GM21367 (cell line): ENCODE results near the gene ITGB2.

Experiments used
- ATAC-seq: cut with Tn5 transposase; IDR thresholded peaks from one replicate; pipeline ENCODE4 v1.9.1; 2021; ENCODE audit not compliant: unreplicated experiment

Gene ITGB2

DNA sequence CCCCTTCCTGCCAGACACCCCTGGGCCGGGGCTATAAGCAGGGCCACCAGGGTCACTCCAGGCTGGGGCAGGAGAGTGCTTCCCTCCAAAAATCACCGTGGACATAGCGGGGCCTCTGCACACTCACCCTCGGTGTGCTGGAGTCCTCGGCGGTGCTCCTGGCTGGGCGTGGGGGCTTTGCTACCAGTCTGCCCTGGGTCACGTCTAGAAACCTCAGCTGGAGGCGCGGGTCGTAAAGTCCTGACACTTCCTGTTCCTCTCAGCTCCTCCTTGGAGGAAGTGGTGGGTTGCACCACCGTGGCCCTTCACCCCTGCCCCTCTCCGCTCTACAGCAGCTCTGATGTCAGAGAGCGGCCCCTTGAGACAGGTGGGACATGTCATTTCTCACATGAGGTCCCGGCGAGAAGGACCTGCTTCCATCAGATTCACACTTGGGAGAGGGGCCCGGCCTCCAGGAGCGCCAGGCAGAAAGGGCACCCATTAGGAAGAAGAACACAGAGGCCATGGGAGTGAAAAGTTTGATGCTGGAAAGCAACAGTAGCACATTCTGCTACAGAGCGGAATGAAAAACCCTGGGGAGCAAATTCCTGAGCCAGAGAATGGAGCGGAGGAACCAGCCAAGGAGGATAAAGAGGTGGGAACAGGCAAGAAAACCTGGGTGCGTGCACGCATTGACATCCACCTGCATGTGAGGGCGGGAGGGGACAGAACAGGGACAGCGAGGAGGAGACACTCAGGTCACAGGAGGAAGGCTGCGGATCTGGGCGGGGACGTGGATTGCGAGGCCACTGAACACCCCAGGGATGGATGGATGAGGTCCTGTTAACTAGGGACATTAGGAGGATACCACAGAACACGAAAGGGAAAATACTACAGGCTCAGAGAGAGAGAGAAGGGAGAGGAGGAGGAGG is at the start of gene ITGB2:
Gene ITGB2, minus strand, starts transcription at position 206 of the 911 bp plus-strand sequence. CDS start 10,117 bp downstream, outside the sequence.
- peak; percentile 47 for ATAC-seq

DNA sequence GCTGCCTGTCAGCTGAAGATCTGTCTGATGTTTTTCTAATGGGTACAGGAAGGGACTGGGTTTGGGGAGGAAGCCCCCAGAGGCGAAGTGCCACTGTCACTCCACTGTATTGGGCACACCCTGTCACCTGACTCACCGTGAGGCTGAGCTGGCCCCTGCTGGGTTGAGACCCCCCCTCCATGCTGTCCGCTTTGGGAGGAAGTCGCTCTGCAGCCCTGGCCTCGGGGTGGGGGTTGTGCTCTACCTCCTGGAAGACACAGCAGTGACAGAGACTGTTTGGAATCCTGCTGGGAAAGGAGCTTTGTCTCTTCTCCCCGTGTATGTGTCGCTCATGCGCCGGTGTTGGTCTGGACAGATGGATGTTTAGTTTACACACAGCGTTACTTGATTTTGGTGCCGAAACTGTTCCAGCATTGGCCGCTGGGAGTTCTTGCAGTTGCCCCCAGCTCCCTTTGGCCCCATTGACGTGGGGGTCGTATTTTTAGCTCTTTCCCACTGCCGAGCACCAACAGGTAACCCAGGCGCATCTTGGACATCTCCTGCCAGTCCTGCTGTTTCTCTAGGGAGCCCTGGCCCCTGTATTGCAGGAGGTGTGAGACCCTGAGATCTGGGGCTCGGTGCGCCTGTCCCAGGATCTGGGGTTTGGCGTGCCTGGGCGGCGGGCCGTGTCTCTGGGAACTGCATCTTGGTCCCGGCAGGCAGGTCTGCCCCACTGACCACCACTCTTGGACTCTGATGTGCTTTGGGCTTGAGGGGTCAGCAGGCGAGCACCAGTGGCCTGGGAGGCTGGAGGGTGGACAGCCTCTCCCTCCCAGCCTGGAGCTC is 49.4 kb upstream of the ITGB2 start:
- no peak for ATAC-seq

DNA sequence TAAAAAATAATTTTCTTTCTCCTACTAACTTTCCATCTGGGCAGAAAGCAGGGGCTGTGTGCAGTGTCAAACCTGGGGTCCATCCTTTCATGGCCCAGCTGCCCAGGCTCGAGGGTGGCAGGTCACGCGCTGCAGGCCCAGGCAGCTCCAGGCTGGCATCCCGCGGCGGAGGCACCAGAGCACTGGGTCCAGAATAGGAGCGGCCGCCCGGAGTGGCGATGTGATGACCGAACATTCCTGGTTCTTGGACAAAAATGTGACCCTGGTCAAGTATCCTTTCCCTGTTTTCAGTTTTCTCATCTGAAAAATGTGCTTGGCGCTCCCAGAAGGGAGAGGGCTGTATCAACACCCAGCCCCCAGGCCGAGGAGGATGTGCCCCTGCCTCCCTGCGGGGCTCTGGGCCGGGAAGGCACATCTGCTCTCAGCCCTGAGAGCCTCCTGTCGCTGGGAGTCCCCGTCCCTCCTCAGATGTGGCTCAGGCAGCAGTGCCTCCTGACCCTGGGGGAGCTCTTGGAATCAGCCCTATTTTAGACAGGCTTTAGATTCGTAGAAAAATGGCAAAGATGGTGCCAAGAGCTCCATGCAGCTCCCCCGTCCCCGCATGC is 48.5 kb upstream of the ITGB2 start:
- no peak for ATAC-seq

DNA sequence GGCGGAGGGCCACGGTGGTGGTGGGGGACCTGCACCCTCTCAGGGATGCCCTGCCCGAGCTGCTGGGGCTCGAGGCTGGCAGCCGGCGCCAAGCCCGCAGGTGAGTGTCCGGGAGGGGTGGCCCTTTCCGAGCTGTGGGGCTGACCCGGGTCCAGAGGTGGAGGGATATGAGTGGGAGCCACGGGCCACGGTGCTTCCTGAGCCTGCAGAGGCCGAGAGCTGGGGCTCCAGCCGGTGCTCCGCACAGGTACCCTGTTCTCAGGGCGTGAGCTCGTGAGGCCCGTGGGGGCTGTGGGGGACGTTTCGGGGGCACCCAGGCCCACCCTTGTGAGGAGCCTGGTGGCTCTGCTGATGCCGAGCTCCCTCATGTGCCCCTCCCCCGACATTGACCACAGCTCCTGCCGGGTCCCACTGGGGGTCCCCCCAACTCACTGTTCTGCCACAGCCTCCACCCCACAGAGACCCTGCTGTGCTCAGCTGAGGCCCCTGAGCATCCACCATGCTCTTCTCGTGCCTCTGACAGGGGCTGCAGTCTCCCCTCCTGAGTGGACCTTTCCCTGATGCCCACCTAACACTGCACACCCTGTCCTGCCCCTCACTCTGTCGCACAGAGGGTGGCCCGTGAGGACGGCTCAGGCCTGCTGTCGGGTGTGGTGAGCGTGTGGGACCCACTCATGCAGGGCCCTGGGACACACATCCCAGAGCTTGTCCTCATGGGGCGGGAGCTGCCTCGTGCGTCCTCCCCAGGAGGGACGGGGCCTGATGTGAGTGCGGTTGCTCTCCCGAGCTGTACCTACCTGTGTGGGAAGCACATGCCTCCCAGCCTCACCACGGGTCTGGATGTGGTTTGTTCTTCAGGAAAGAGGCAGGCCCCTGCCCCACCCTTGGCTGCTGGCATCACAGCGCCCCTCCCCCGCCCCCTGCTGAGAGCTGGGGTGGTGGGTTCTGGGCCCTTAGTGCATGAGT is 46.7 kb upstream of the ITGB2 start:
- ATAC-seq: no peak

DNA sequence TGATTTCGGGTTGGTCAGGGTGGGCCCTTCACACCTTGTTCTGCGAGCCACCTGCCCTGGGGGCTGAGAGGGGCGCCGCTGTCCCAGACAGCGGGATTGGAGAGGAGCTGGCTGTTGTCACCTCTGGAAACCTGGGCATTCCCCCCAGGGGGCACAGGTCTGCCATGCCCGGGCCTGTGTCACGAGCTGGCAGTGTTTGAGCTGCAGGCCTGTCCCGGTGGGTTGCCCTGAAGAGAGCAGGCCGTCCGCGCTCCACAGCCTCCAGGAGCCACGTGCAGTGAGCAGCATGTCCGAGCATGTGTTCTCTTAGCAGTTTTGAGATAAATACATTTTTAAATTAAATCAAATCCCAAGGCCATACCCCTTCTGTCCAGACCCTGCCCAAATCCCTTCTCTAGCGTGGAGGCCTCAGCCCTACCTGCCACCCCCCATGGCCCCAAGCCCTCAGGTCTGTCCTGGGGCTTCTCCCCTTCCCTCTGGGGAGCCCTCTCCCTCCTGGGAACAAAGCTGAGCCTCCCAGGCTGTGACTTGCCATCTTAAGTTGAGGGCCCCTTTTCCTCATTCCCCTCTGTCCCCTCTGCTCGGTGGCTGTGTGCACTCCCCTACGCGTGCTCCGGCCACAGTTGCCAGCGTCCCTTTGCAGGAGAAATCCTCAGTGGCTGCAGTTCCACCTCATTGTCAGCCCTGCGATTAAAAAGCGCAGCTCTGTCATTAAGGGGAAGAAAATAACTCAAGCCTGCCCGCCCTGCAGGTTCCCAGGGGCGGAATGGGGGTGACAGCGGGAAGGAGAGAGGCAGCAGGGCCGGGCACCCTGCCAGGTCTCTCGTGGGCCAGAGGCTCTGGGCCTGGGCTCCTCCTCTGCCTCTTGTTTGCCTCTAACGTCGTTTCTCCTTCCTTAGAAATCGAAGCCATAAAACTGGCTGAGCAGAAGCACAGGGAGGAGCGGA is 45.7 kb upstream of the ITGB2 start:
- no peak for ATAC-seq

DNA sequence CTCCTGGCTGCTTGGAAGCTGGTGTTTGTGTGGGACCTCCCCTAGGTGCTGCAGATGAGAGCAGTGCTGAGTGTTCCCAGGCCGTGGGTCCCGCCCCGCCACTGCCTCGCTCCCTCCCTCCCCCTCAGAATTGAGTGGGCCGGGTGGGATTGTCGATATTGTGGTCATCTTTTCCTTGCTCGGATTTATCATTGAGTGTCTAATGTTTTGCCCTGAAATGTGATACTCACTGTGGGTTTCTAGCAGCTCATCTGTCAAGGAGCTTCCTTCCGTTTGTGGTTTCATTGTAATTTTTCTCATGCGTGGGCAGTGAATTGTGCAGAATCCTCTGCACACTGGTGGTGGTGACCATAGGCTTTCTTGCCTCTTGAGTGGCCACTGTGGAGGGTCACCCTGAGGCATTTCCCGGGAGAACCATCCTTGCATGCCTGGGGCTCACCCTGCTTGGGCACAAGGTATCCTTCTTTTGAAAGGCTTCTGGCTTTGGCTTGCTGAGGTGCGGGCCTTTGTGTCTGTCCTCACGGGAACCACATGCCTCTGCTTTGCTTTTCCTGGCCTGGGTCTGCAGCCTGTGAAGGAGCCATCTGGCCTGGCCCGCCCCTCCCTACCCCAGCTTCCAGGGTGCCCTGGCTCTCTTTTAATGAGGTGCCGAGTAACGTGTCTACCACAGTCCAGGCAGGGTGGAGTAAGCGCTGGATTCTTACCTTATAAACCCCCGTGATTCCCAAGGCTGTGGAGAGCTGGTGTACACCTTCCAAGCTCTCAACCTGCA is 44.7 kb upstream of the ITGB2 start:
- no peak for ATAC-seq

DNA sequence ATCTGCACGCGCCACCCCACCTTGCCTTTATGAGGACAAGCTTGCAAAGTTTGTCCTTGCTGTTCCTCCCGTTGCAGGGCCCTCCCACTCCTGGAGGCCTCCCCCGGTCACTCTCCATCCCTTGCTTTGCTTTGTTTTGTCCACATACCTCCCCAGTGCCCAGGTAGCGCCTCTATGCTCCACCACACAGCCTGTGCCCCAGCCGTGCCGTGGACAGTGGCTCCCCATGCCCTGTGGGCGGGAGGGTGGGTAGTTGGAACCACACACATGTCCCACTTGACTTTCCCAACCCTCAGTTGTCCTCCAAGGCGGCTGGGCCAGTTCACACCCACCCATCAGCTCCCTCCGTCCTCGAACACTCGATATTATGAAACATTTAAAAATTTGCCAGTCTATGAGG is 43.7 kb upstream of the ITGB2 start:
- no peak for ATAC-seq

DNA sequence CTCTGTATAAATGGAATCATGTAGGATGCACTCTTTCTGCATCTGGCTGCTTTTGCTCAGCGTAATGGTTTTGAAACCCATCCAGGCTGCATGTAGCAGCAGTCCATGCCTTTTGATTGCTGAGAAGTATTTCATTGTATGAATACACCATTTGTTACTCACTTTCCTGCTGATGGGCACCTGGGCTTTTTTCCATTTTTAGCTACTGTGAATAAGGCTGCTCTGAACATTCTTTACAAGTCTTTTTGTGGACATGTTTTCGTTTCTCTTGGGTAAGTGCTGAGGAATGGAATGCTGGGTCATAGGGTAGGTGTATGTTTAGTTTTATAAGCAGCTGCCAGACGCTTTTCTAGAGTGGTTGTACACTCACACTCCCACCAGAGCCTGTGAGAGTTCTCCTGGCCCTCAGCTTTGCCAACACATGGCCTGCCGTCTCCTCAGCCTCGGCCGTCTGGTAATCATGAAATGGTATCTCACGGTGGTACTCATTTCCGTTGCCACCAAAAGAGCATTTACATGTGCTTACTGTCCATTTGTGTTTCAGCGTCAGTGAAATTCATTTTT is 41.8 kb upstream of the ITGB2 start:
- ATAC-seq: no peak

DNA sequence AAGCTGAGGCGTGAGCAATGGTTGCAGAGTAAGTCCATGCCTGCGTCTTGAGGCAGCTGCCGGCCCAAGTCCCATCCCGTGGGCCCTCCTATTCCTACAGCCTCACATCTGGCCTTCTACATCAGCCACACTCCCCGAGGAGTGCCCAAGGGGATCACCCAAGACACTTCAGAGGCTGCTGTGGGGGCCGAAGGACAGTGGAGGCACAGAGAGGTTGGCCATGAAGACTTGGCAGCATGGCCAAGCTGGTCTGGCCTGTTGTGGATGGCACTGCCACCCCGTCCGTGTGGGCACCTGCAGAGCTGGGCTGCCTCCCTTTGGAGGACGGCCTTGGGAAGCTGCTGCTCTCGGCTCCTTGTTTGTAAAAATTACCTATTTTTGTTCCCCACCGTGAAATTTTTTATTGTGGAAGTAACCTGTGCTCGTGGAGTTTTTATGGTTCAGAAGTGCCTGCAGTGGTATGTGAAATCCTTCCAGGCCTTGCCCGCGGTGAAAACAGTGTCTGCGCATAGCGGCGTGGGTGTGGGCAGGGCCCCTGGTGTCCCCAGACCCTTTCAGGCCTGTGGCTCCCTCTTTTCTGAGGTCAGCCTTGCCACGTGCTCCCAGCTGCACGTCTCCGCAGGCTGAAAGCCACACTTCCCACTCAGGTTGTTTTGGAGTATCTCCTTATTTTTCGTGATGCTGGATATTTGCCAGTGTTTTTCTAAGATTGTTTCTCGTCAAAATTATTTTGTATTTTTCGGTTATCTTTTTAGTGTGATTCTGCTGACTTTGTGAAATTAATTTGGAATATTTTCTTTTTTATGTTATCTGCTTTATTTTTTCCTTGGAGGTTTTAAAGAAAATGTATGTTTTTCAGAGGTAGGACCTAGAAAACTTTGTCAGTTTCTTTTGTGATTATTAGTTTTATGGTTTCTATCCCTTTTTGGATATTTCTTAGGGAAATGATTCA is 39.7 kb upstream of the ITGB2 start:
- ATAC-seq: no peak

DNA sequence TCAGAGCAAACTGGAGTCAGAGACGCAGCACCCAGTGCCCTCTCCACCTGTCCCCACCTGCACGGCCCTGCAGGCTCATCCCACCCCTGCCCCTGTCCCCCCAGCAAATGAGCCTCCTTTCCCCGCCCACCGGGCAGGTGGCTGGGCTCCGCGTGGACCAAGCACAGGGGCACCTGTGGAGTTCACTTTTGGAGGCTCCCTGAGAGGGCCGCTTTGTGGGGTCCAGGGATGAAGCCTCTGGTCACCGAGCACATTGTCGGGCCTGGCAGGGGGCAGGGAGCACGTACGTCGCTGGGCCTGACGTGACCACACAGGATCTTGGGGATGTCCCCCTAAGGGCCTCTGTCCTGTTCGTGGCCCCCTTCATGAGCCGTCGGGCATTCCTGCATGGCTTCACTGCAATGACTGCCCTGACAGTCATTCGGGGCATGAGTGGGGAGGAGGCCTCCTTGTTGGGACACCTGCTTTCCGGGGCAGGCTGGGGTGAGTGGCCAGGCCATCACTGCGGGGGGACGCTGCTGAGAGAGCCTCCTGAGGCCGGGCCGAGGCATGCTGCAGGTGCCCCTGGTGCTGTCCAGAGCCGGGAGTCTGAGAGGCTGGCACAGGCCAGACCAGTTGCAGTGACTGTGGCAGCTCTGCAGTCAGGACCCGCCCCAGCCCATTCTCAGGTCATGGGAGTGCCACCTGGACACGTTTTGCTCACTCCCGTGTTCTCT is 38.8 kb upstream of the ITGB2 start:
- ATAC-seq: no peak

DNA sequence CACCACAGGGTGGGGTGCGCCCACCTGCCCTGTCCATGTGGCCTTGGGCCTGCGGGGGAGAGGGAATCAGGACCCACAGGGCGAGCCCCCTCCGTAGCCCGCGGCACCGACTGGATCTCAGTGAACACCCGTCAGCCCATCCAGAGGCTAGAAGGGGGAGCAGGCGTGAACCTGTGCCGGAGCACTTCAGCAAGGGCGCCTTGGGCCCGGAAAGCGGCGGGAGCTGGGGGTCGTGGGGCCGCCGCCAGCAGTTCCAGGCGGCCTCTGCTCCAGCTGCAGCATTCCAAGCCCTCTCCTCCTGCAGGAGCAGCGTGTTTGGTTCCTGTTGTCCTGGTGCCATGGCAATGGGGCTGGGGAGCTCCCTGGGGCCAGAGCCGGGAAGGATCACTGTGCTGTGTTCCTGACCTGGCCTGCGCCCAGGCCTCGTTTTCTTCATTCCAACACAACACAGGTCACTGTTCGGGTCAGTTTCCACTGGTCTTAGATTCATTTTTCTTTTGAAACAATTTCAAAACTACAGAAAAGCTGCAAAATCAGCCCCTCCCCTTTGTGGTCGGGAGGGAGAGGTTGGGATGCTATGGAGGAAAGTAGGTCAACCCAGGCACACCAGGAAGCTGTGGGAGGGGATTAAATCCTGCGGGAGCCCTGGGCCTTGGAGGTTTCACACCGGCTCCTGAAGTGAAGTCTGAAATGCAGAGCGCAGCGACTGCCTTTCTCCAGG is 37.9 kb upstream of the ITGB2 start:
- ATAC-seq: no peak

DNA sequence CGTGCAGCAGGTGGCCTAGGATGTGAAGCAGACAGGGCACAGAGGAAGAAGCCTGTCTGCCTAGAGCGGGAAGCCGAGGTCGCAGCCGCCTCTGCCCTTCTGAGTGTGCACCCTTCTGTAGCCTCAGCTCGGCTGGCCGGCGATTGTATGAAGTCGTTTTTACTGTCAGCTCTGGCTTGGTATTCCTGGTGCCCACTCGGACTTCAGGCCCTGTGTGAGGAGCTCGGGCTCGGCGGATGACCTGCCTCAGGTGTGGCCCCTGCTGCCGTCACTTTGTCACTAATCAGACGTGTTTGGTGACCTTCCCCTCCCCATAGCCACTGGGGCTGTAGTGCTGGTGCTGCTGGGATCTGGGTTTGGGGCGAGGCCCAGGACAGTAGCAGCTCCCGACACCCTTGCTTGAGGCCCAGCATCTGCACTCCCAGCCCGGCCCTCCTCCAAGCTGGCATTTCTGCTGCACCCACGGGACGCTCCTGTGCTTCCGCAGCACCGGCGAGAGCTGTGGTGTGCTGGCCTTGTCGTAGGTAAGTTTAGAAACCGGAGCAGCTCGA is 37.3 kb upstream of the ITGB2 start:
- ATAC-seq: no peak

DNA sequence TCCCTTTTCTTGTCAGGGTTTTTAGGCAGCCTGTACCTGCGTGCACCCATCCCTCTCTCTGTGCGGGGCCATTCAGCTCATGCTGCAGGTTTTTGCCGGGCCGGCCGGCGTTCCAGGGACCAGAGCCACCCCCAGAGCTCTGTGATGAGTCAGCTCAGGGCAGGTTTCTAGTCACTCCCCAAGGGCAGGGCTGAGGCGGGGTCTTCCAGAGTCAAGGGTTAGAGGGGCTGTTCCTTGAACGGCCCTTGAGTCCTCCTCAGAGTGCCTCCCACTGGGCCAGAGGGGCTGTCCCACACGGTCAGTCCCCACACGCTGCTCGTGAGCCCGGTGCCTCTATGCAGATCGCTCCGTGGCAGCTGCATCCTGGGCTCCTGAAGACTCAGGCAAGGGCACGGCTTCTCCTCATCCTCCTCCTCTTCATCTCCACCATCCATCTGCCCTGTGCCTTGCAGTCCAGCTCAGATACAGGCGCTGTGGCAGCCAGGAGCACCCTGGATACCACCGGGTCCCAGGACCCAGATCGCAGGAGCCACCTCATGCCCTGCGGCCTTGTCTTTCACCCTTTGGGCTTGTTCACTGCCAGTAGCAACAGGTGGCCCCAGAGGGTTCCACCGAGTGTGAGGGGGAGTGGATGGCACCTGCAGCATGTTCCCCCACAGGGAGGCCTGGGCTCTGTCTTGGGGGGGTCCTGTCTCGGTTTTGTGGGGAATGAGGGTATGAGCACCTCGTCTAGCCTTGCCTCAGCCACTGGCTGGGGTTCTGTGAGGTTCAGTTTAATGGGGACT is 36.5 kb upstream of the ITGB2 start:
- ATAC-seq: no peak

DNA sequence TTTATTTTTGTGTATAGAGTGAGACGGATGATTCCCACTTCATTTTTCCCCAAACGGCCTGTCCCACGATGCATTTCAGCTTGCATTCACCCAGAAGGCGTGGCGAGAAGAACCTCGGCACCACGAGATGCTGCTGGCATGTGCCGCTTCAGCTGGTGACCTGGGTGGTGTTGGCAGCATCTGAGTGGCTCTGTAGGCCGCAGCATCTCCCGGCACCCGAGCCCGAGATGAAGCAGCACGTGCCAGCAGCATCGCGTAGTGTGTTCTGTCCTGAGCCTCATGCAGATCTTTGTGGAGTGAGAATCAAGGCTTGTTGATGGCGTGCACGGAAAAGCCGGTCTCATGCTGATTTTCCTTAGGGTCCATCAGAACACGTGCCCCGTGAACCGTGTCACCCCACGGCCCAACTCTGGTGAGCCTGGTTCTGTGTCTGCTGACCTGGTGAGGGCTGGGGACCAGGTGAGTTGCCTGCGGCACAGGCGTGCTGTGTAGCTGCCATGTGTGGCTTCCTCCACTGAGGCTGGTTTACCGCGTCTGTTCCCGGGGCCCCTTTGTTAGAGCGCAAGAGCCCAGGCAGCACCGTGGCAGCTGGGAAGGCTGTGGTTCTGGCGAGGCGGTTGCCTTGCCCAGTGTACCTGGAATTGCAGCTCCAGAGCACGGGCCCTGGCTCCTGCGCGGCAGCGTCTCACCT is 35.8 kb upstream of the ITGB2 start:
- ATAC-seq: no peak
